Suprapubic skin (tissue), 4 donors: Measurements from ENCODE around the gene FLT1. TPM values are rescaled to one million over a fixed set of nuclear protein-coding genes. Genes with fewer than 3 reads are reported as not detected.

Experiments
- DNase-seq, 2 donors: peaks; one replicate each; pipeline ENCODE4 v3.0.0-alpha.2; 2019; ENCODE audit warnings: low spot score in 2 of 2
- H3K27ac ChIP-seq: fragments of 200-600 bp; sonication (generic); one replicate; pipeline ENCODE4 v1.5.1; 2019
- H3K27me3 ChIP-seq: fragments of 200-600 bp; sonication (generic); one replicate; pipeline ENCODE4 v1.5.1; 2019
- H3K36me3 ChIP-seq: fragments of 200-600 bp; sonication (generic); one replicate; pipeline ENCODE4 v1.5.1; 2019
- H3K4me1 ChIP-seq: fragments of 200-600 bp; sonication (generic); one replicate; pipeline ENCODE4 v1.5.1; 2019
- H3K4me3 ChIP-seq: fragments of 200-600 bp; sonication (generic); one replicate; pipeline ENCODE4 v1.5.1; 2019; ENCODE audit warnings: mild to moderate bottlenecking
- H3K9me3 ChIP-seq: fragments of 200-600 bp; sonication (generic); one replicate; pipeline ENCODE4 v1.5.1; 2019
- EP300 ChIP-seq: sonication (generic); formaldehyde crosslinking; IDR thresholded peaks from one replicate; pipeline ENCODE4 v1.6.1; 2017; ENCODE audit warnings: antibody characterized with exemption
- POLR2A ChIP-seq, 2 donors: fragments of 450-650 bp; IDR thresholded peaks; one replicate each; pipeline ENCODE4 v1.6.1; 2017; ENCODE audit warnings: antibody characterized with exemption in 2 of 2, mild to moderate bottlenecking in 2 of 2, moderate library complexity in 2 of 2
- POLR2AphosphoS5 ChIP-seq, 3 donors: sonication (generic); formaldehyde crosslinking; IDR thresholded peaks; one replicate each; pipeline ENCODE4 v1.6.1; 2017; ENCODE audit warnings: antibody characterized with exemption in 3 of 3
- WGBS: methylation state at CpG from one replicate; pipeline ENCODE4 v1.1.5; 2018; 5-methylcytosine and 5-hydroxymethylcytosine counted together
- total RNA-seq, 4 donors: library from RNA; depleted of rRNA; stranded (reverse); fragments of >200 nt; gene quantifications; one replicate each; pipeline ENCODE4 v1.1.0, GENCODE V29; 2016
- TF ChIP-seq, protein P1 (sequence below), 2 donors: fragments of 200-600 bp in 1 of 2; fragments of 450-650 bp in 1 of 2; sonication (generic) in 1 of 2; IDR thresholded peaks; one replicate each; pipeline ENCODE4 v1.5.1; 2016 to 2019; ENCODE audit warnings: antibody characterized with exemption in 2 of 2, mild to moderate bottlenecking in 1 of 2, moderate library complexity in 1 of 2

FLT1 gene
- total RNA-seq, 4 donors from 2014 or later, result 3.8 to 14.2 (median 6.8) TPM

DNA sequence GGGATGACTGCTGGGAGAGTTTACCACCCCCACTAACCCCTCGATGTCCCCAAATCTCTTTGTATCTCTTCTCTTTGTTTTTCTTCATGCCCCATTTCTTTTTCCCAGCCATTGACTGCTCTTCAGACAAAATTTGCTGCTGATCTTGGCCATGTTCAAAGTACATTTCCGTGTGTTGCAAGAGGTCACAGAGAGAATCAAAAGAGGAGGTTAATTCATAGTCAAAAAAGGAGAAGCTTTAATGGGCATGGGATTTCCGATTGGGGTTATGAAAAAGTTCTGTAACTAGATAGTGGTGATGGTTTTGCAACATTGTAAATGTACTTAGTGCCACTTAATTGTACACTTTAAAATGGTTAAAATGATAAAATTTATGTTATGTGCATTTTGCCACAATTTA lies 121.1 kb downstream of the FLT1 start:
- no peaks in the 10 kb centered on the region for H3K27me3 ChIP-seq
- no peak for TF ChIP-seq POLR2A (IDR thresholded peaks at IDR 0.05)
- no peak for TF ChIP-seq EP300
- TF ChIP-seq, protein P1, sequence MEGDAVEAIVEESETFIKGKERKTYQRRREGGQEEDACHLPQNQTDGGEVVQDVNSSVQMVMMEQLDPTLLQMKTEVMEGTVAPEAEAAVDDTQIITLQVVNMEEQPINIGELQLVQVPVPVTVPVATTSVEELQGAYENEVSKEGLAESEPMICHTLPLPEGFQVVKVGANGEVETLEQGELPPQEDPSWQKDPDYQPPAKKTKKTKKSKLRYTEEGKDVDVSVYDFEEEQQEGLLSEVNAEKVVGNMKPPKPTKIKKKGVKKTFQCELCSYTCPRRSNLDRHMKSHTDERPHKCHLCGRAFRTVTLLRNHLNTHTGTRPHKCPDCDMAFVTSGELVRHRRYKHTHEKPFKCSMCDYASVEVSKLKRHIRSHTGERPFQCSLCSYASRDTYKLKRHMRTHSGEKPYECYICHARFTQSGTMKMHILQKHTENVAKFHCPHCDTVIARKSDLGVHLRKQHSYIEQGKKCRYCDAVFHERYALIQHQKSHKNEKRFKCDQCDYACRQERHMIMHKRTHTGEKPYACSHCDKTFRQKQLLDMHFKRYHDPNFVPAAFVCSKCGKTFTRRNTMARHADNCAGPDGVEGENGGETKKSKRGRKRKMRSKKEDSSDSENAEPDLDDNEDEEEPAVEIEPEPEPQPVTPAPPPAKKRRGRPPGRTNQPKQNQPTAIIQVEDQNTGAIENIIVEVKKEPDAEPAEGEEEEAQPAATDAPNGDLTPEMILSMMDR (IDR thresholded peaks at IDR 0.05), result no peak
- TF ChIP-seq POLR2AphosphoS5 (IDR thresholded peaks at IDR 0.05), result no peak
- WGBS, result 72% methylated on average over 3 of the region's 3 CpGs
- no peaks in the 10 kb centered on the region for H3K9me3 ChIP-seq
- H3K27ac ChIP-seq, result no peak overlapping the region
- H3K36me3 ChIP-seq, result no peaks in the 10 kb centered on the region
- DNase-seq, result no peak
- no peak overlapping the region for H3K4me3 ChIP-seq
- no peaks in the 10 kb centered on the region for H3K4me1 ChIP-seq

DNA sequence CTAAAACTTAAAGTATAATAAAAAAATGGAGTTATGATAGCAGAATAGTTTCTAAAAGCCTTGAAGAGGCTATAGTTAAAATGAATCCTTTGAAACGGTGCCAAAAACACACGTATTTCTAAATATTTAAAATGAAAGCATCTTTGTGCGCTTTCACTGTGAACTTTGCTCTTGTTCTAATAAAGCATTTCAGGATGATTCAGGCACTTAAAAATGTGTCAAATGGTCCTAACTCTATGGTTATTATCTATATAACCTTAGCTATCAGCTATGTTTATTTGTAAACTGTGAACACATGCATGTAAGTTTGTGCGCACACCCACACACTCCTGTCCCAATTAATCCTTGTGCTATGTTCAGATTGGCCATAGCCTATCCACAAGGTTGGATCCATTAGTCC lies 124.5 kb downstream of the FLT1 start:
- TF ChIP-seq POLR2A (IDR thresholded peaks at IDR 0.05) (no peak), POLR2AphosphoS5 (IDR thresholded peaks at IDR 0.05) (no peak), EP300 (no peak)
- TF ChIP-seq, protein P1 (IDR thresholded peaks at IDR 0.05), result no peak
- H3K36me3 ChIP-seq, result no peaks in the 10 kb centered on the region
- no peaks in the 10 kb centered on the region for H3K9me3 ChIP-seq
- no peak overlapping the region for H3K4me3 ChIP-seq
- no peak for DNase-seq
- no peaks in the 10 kb centered on the region for H3K27me3 ChIP-seq
- H3K4me1 ChIP-seq, result no peaks in the 10 kb centered on the region
- H3K27ac ChIP-seq, result no peak overlapping the region
- WGBS, result 74% methylated on average over 4 of the region's 4 CpGs

DNA sequence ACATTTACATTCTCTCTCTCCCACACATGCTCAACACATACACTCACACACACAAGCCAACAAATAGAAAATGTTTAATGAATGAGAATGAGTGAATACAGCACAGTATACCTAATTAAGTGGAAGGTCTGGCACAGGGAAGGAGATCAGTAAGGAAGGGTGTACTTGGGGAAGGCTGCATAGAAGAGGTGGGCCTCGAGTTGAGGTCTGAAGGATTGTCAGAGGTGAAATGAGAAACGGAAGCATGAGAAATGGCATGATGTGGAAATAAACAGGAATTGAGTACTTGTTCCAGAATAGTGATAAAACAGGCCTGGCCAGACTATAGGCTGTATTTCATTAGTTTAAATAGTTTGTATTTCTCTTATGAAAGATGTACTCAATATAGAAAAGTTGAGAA lies 136.2 kb downstream of the FLT1 start:
- no peak overlapping the region for H3K27ac ChIP-seq

DNA sequence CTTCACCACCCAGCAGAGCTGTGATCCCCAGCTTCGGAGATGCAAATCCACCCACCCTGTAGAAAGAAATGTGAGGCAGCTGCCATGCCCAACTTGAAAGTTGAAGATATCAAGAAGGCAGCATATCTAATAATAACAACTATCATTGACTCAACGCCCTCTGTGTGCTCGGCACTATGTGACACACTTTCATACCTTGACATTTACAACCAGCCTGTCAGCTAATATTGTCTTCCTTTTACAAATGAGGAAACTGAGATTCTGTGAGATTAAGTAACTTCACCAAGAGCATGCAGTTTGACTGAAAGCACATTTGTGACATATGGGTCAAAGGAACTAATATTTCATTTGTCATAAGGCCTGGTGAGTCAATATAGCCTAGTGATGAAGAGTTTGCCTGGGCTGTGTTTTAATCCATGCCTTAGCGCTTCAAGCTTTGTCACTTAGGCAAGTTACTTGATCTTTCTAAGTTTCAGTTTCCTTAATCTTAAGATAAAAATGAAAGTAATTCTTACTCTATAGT lies 137.0 kb downstream of the FLT1 start:
- no peaks in the 10 kb centered on the region for H3K4me1 ChIP-seq
- H3K9me3 ChIP-seq, result no peaks in the 10 kb centered on the region
- no peaks in the 10 kb centered on the region for H3K36me3 ChIP-seq
- TF ChIP-seq POLR2AphosphoS5 (IDR thresholded peaks at IDR 0.05) (no peak), EP300 (no peak), POLR2A (IDR thresholded peaks at IDR 0.05) (no peak)
- TF ChIP-seq, protein P1 (IDR thresholded peaks at IDR 0.05), result no peak
- H3K4me3 ChIP-seq, result no peak overlapping the region
- H3K27ac ChIP-seq, result no peak overlapping the region
- no peak for DNase-seq
- WGBS, result 83% methylated on average over 4 of the region's 4 CpGs
- no peaks in the 10 kb centered on the region for H3K27me3 ChIP-seq

More for the DNA sequence above, 136.2 kb downstream of the FLT1 start:
- DNase-seq, result no peak
- Histone ChIP-seq H3K36me3 (no peaks in the 10 kb centered on the region), H3K4me3 (no peak overlapping the region), H3K9me3 (no peaks in the 10 kb centered on the region), H3K27me3 (no peaks in the 10 kb centered on the region), H3K4me1 (no peaks in the 10 kb centered on the region)
- 88% methylated on average over 2 of the region's 2 CpGs for WGBS
- TF ChIP-seq POLR2AphosphoS5 (IDR thresholded peaks at IDR 0.05) (no peak), EP300 (no peak), POLR2A (IDR thresholded peaks at IDR 0.05) (no peak)
- TF ChIP-seq, protein P1 (IDR thresholded peaks at IDR 0.05), result no peak

DNA sequence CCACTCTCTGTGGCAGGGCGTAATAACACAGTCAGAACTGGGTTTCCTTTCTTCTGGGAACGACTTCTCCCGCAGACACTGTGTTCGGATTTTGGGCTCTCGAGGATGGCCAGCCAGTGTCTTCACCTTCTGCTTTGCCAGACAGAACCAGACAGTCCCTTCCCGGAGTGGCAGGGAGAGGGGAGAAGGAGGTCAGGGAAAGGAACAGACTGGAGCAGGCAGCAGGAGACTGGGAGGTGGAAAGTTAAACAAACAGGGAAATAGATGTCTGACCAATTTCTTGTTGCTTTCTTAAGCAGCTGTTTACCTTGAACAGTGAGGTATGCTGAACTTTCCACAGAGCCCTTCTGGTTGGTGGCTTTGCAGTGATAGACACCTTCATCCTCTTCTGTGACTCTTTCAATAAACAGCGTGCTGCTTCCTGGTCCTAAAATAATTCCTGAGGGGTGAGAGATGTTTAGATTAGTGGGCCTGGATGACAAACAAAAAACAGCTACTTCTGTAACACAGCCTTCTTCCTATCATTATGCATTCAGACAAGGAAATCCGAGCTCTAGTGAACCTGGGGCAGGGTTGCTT lies 137.6 kb downstream of the FLT1 start:
- Histone ChIP-seq H3K4me1 (no peaks in the 10 kb centered on the region), H3K27me3 (no peaks in the 10 kb centered on the region), H3K36me3 (no peaks in the 10 kb centered on the region), H3K4me3 (no peak overlapping the region), H3K27ac (no peak overlapping the region), H3K9me3 (no peaks in the 10 kb centered on the region)
- TF ChIP-seq, protein P1 (IDR thresholded peaks at IDR 0.05), result no peak
- TF ChIP-seq POLR2A (IDR thresholded peaks at IDR 0.05) (no peak), POLR2AphosphoS5 (IDR thresholded peaks at IDR 0.05) (no peak), EP300 (no peak)
- 87% methylated on average over 8 of the region's 8 CpGs for WGBS
- no peak for DNase-seq
